SK-N-SH (cell line): ENCODE data around the gene EPOP. TPM values are rescaled to one million over a fixed set of nuclear protein-coding genes. Genes with fewer than 3 reads are reported as not detected.

ENCODE experiments used
- CTCF ChIA-PET: fragments of 300-600, 350-600 bp; formaldehyde crosslinking; extraction: SDS; loops from one replicate; lab custom pipeline; 2021; lab: Yijun Ruan, JAX
- POLR2A ChIA-PET: fragments of 350-600 bp; sonication (Branson Sonifier 250); formaldehyde crosslinking; extraction: SDS; loops from one replicate; lab custom pipeline; 2020; ENCODE audit warnings: antibody characterized with exemption, inconsistent platforms; lab: Yijun Ruan, JAX
- DNase-seq: peaks from one replicate; pipeline ENCODE4 v3.0.0; 2012
- H2AFZ ChIP-seq: fragments of 200-600 bp; sonication (generic); 2 replicates; pipeline ENCODE4 v1.8.1; 2016; ENCODE audit warnings: antibody characterized with exemption, mild to moderate bottlenecking, low read depth
- H3F3A ChIP-seq: fragments of 200-600 bp; sonication (generic); replicated peaks from 2 replicates; pipeline ENCODE3; 2016; ENCODE audit warnings: antibody characterized with exemption, mild to moderate bottlenecking; ENCODE audit not compliant: insufficient read depth
- H3K27ac ChIP-seq, 2 experiments: fragments of 200-500 bp in 1 of 2; fragments of 200-600 bp in 1 of 2; sonication (Bioruptor generic) in 1 of 2; sonication (generic), shearing (Covaris generic) in 1 of 2; 2 replicates each; pipeline versions ENCODE4 v1.5.1 to v1.6.1; 2014 to 2016; ENCODE audit warnings: low read depth in 2 of 2, inconsistent platforms in 1 of 2, low read length in 1 of 2, mild to moderate bottlenecking in 1 of 2, mixed read lengths in 1 of 2
- H3K27me3 ChIP-seq: fragments of 200-600 bp; sonication (generic), shearing (Covaris generic); 2 replicates; pipeline ENCODE4 v1.6.1; 2016; ENCODE audit warnings: mixed run types; ENCODE audit not compliant: insufficient read depth
- H3K36me3 ChIP-seq, 2 experiments: fragments of 200-500 bp in 1 of 2; fragments of 200-600 bp in 1 of 2; sonication (Bioruptor generic) in 1 of 2; sonication (generic) in 1 of 2; replicated peaks in 1 of 2; 2 replicates each; pipeline versions ENCODE3 to v1.5.1; 2014 to 2016; ENCODE audit warnings: low read length in 1 of 2, mild to moderate bottlenecking in 1 of 2; ENCODE audit not compliant: insufficient read depth in 2 of 2, control insufficient read depth in 1 of 2
- H3K4me1 ChIP-seq, 2 experiments: fragments of 200-500 bp in 1 of 2; fragments of 200-600 bp in 1 of 2; sonication (Bioruptor generic) in 1 of 2; sonication (generic), shearing (Covaris generic) in 1 of 2; 2 replicates each; pipeline versions ENCODE4 v1.5.1 to v1.6.1; 2014 to 2016; ENCODE audit warnings: low read depth in 1 of 2, low read length in 1 of 2, mixed run types in 1 of 2; ENCODE audit not compliant: insufficient read depth in 2 of 2, control insufficient read depth in 1 of 2
- H3K4me2 ChIP-seq: fragments of 200-600 bp; sonication (generic), shearing (Covaris generic); 2 replicates; pipeline ENCODE4 v1.6.1; 2017; ENCODE audit warnings: mixed run types
- H3K4me3 ChIP-seq, 2 experiments: fragments of 200-500 bp in 1 of 2; fragments of 200-600 bp in 1 of 2; sonication (Bioruptor generic) in 1 of 2; sonication (generic), shearing (Covaris generic) in 1 of 2; 2 replicates each; pipeline versions ENCODE4 v1.5.1 to v1.8.1; 2014 to 2016; ENCODE audit warnings: low read depth in 2 of 2, inconsistent platforms in 1 of 2, low read length in 1 of 2, mild to moderate bottlenecking in 1 of 2, mixed read lengths in 1 of 2, moderate library complexity in 1 of 2
- H3K79me2 ChIP-seq: fragments of 200-600 bp; sonication (generic); 2 replicates; pipeline ENCODE4 v1.8.1; 2017; ENCODE audit warnings: mild to moderate bottlenecking; ENCODE audit not compliant: insufficient read depth
- H3K9ac ChIP-seq: fragments of 200-600 bp; sonication (generic); 2 replicates; pipeline ENCODE4 v1.6.1; 2017; ENCODE audit warnings: mixed run types
- H3K9me2 ChIP-seq: fragments of 200-600 bp; sonication (generic); 2 replicates; pipeline ENCODE4 v1.6.1; 2017; ENCODE audit warnings: mixed run types
- H3K9me3 ChIP-seq: fragments of 200-600 bp; sonication (generic); 2 replicates; pipeline ENCODE4 v1.6.1; 2017; ENCODE audit warnings: mixed run types, mild to moderate bottlenecking, moderate library complexity
- H4K20me1 ChIP-seq: fragments of 200-600 bp; sonication (generic); 2 replicates; pipeline ENCODE4 v1.6.1; 2017; ENCODE audit warnings: mild to moderate bottlenecking, mixed run types; ENCODE audit not compliant: insufficient read depth
- CHD2 ChIP-seq: fragments of 150-350 bp; IDR thresholded peaks from 2 replicates; pipeline ENCODE4 v1.6.1; 2018; ENCODE audit warnings: low read length; ENCODE audit not compliant: partially characterized antibody
- FOSL2 ChIP-seq: IDR thresholded peaks from 2 replicates; pipeline ENCODE4 v1.4.0; 2012; ENCODE audit warnings: low read depth, mild to moderate bottlenecking, moderate library complexity, borderline replicate concordance
- FOXM1 ChIP-seq: IDR thresholded peaks from 2 replicates; pipeline ENCODE4 v1.4.0; 2012; ENCODE audit warnings: low read depth, mild to moderate bottlenecking
- GABPA ChIP-seq: IDR thresholded peaks from 2 replicates; pipeline ENCODE4 v1.4.0; 2012; ENCODE audit warnings: low read depth, mild to moderate bottlenecking
- JUND ChIP-seq: IDR thresholded peaks from 2 replicates; pipeline ENCODE4 v1.4.0; 2012
- MEF2A ChIP-seq: IDR thresholded peaks from 2 replicates; pipeline ENCODE4 v1.4.0; 2012; ENCODE audit warnings: low read depth, borderline replicate concordance
- MXI1 ChIP-seq: IDR thresholded peaks from 2 replicates; pipeline ENCODE4 v1.6.1; 2012; ENCODE audit warnings: mild to moderate bottlenecking, low read depth, low read length, improper control_type of control experiment
- NRF1 ChIP-seq: IDR thresholded peaks from 2 replicates; pipeline ENCODE4 v1.6.1; 2012; ENCODE audit warnings: low read depth, mild to moderate bottlenecking, low read length
- RCOR1 ChIP-seq: fragments of 150-350 bp; IDR thresholded peaks from 2 replicates; pipeline ENCODE4 v1.6.1; 2017; ENCODE audit warnings: antibody characterized with exemption, low read length
- RXRA ChIP-seq: IDR thresholded peaks from 2 replicates; pipeline ENCODE4 v1.4.0; 2012; ENCODE audit warnings: low read depth, mild to moderate bottlenecking, borderline replicate concordance
- TCF12 ChIP-seq: IDR thresholded peaks from 2 replicates; pipeline ENCODE4 v1.4.0; 2012
- YY1 ChIP-seq: IDR thresholded peaks from 2 replicates; pipeline ENCODE4 v1.4.0; 2012; ENCODE audit warnings: low read depth, mild to moderate bottlenecking
- WGBS: methylation state at CpG from one replicate; pipeline ENCODE4 v1.1.6; 2017; ENCODE audit warnings: low lambda C conversion rate; 5-methylcytosine and 5-hydroxymethylcytosine counted together
- polyA plus RNA-seq, 3 experiments: library from polyadenylated mRNA; depleted of rRNA; stranded (reverse); fragments of >200 nt; gene quantifications; 2 replicates each; pipeline ENCODE4 v1.2.3, GENCODE V29; 2012
- TF ChIP-seq, protein P1 (sequence below): IDR thresholded peaks from 2 replicates; pipeline ENCODE4 v1.4.0; 2012; ENCODE audit warnings: low read depth, borderline replicate concordance
- TF ChIP-seq, protein P2 (sequence below): IDR thresholded peaks from 2 replicates; pipeline ENCODE4 v1.4.0; 2012; ENCODE audit warnings: low read depth
- TF ChIP-seq, protein P3 (sequence below): fragments of 200-600 bp; sonication (generic); IDR thresholded peaks from 2 replicates; pipeline ENCODE4 v1.6.1; 2017; ENCODE audit warnings: antibody characterized with exemption, mild to moderate bottlenecking, moderate library complexity

EPOP gene
- polyA plus RNA-seq, 1 of the 3 experiments (the other 2 are of a cell fraction): 3.1 TPM

DNA sequence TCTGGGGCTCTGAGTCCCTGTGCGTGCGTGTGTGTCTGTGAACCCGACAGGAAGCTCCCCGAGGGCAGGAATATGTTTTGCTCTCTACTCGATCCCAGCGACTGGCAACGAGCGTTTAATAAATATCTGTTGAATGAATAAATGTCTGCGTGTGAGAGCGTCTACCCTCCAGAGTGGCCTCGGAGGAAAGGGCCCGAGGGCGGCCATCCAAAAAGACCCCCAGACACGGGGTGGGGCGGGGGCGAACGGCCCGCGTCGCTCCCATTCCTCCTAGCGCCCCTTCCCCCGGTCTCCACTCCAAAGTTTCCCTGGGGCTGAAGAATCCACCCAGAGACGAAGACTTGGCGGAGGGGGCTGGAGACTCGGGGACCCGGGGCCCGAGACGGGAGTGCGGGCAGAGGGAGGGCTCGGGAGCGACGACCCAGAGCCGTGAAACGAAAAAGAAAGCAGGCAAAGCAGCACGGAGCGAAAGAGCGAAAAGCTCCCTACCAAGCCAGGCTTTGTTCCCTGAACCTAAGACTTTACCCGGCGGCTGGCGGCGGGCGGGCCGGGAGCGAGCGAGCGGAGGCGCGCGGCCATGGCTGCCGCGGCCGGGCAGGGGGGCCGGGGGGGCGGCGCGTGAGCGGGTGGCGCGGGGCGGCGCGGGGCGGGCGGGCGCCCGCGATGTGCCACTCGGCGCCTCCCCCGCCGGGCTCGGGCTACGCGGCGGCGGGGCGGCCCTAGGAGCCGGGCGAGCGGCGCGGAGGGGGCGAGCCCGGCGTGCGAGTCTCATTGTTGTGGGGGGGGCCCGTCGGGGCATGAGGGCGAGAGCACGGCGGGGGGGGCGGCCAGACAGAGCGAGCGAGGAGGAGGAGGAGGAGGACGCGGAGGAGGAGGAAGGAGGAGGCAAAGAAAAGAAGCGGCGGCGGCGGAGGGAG, 30.1 kb upstream of the EPOP start, which contains the start of gene MLLT6:
Gene MLLT6 (plus strand): TSS at position 668 of the 917 bp plus-strand sequence. CDS start 360 bp downstream, outside the sequence.
- Histone ChIP-seq H2AFZ (peak within 1 kb of the TSS; percentile 90), H3F3A (peaks cover 30% of the 10 kb centered on the region), H3K9me3 (no peaks in the 10 kb centered on the region), H3K36me3 (peaks cover 6 to 18% of the 10 kb centered on the region in 2 experiments), H3K27me3 (no peaks in the 10 kb centered on the region), H3K27ac (peak within 1 kb of the TSS; percentile 77 to 96), H4K20me1 (peaks cover 9% of the 10 kb centered on the region; the same call in 1 of the 2 replicates), H3K4me1 (peaks cover 10 to 46% of the 10 kb centered on the region in 2 experiments; a peak in 2 of 4 replicates), H3K9ac (peak within 1 kb of the TSS; percentile 97), H3K79me2 (peaks cover 47% of the 10 kb centered on the region; the same call in 1 of the 2 replicates), H3K4me2 (peak within 1 kb of the TSS; percentile 97), H3K9me2 (no peaks in the 10 kb centered on the region), H3K4me3 (peak within 1 kb of the TSS; percentile 88 to 98)
- 3% methylated on average over 75 of the region's 100 CpGs for WGBS
- peak; percentile 93 for DNase-seq
- ChIA-PET POLR2A (interaction anchor here (0.6 to 3.7 kb wide), 11 partner anchors 9 to 495 kb away, joined by 3 to 14 read pairs (median 4); no protein-coding TSS in a partner anchor), CTCF (interaction anchor here (1.0 to 3.8 kb wide), 5 partner anchors 26 to 43 kb away, joined by 3 to 25 read pairs (median 3); partner anchors contain the start of genes EPOP and PCGF2)
- no peak for TF ChIP-seq FOXM1
- TF ChIP-seq YY1: peak; percentile 59; the same call in 1 of the 2 replicates
- no peak for TF ChIP-seq CHD2
- TF ChIP-seq, protein P1, sequence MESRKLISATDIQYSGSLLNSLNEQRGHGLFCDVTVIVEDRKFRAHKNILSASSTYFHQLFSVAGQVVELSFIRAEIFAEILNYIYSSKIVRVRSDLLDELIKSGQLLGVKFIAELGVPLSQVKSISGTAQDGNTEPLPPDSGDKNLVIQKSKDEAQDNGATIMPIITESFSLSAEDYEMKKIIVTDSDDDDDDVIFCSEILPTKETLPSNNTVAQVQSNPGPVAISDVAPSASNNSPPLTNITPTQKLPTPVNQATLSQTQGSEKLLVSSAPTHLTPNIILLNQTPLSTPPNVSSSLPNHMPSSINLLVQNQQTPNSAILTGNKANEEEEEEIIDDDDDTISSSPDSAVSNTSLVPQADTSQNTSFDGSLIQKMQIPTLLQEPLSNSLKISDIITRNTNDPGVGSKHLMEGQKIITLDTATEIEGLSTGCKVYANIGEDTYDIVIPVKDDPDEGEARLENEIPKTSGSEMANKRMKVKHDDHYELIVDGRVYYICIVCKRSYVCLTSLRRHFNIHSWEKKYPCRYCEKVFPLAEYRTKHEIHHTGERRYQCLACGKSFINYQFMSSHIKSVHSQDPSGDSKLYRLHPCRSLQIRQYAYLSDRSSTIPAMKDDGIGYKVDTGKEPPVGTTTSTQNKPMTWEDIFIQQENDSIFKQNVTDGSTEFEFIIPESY: no peak
- no peak for TF ChIP-seq FOSL2
- TF ChIP-seq, protein P2, sequence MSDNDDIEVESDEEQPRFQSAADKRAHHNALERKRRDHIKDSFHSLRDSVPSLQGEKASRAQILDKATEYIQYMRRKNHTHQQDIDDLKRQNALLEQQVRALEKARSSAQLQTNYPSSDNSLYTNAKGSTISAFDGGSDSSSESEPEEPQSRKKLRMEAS: peak; percentile 24; the same call in 1 of the 2 replicates
- TF ChIP-seq TCF12: no peak

DNA sequence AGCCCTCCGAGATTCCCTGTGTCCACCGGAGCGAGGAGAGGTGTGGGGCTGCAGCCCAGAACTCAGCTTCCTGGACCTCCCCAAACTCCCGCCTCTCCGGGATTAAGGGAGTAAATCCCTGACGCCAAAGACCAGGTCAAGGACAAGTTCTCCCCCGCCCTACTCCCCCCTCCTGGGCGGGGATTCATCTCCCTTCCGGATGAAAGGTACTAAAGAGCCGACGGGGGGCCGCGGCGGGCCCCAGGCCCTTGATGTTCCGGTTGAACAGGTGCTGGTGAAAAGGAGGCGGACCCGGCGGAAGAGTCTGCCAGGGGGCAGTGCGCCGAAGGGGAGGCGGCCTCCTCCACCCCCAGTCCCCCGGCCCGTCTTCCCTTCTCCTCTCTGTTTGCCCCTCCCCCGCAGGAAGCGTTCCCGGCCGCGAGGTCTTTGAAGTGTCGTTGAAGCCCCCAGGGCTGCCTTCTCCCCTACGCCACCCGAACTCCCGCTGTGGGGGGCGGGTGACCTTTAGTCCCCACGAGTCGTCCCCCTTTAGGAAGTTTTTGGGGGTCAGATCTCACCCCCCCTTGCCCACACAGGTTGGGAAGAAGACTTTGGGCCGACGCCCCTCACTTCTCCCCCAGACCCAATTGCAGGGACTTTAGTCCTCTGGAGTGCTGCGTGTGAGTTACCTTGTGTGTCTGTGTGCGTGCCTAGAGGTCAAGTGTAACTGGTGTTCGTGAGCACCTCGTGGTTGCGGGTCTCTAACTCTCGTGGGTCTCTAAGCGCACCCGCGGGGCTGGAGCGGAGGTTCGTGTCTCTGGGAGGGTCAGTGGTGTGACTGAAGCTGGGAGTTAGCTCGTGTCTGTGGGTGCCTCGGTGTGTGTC, 29.2 kb upstream of the EPOP start:
- peak overlapping the region; percentile 97 for H3K4me2 ChIP-seq
- H3K9ac ChIP-seq: peak overlapping the region; percentile 97; the same call in 1 of the 2 replicates
- H3F3A ChIP-seq: peaks cover 30% of the 10 kb centered on the region
- no peaks in the 10 kb centered on the region for H3K27me3 ChIP-seq
- peaks cover 46% of the 10 kb centered on the region; the same call in 1 of the 2 replicates for H3K79me2 ChIP-seq
- ChIA-PET POLR2A (interaction anchor here (0.6 to 3.7 kb wide), 6 partner anchors 8 to 46 kb away, joined by 3 to 14 read pairs (median 4); no protein-coding TSS in a partner anchor), CTCF (interaction anchor here (1.0 to 3.8 kb wide), 2 partner anchors 32 to 44 kb away, joined by 3 to 25 read pairs; partner anchors contain the start of gene PCGF2)
- peak overlapping the region; percentile 88 to 94 for H3K4me3 ChIP-seq
- DNase-seq: peak; percentile 80
- H3K27ac ChIP-seq: peak overlapping the region; percentile 77 to 96; a peak in 3 of 4 replicates
- peaks cover 6 to 9% of the 10 kb centered on the region in 2 experiments for H3K36me3 ChIP-seq
- no peaks in the 10 kb centered on the region for H3K9me3 ChIP-seq
- peaks cover 9% of the 10 kb centered on the region; the same call in 1 of the 2 replicates for H4K20me1 ChIP-seq
- no peaks in the 10 kb centered on the region for H3K9me2 ChIP-seq
- WGBS: 42% methylated on average over 36 of the region's 50 CpGs
- H3K4me1 ChIP-seq: peaks cover 10 to 43% of the 10 kb centered on the region in 2 experiments; a peak in 2 of 4 replicates
- H2AFZ ChIP-seq: peak overlapping the region; percentile 90
- TF ChIP-seq RCOR1: no peak
- TF ChIP-seq MEF2A: no peak
- TF ChIP-seq, protein P3, sequence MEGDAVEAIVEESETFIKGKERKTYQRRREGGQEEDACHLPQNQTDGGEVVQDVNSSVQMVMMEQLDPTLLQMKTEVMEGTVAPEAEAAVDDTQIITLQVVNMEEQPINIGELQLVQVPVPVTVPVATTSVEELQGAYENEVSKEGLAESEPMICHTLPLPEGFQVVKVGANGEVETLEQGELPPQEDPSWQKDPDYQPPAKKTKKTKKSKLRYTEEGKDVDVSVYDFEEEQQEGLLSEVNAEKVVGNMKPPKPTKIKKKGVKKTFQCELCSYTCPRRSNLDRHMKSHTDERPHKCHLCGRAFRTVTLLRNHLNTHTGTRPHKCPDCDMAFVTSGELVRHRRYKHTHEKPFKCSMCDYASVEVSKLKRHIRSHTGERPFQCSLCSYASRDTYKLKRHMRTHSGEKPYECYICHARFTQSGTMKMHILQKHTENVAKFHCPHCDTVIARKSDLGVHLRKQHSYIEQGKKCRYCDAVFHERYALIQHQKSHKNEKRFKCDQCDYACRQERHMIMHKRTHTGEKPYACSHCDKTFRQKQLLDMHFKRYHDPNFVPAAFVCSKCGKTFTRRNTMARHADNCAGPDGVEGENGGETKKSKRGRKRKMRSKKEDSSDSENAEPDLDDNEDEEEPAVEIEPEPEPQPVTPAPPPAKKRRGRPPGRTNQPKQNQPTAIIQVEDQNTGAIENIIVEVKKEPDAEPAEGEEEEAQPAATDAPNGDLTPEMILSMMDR: no peak
- TF ChIP-seq FOXM1: no peak
- TF ChIP-seq NRF1: no peak
- no peak for TF ChIP-seq JUND
- no peak for TF ChIP-seq GABPA
- TF ChIP-seq RXRA: no peak
- TF ChIP-seq MXI1: no peak
